Mucosa of descending colon (tissue), 3 donors: ENCODE data around the gene NCBP2L. TPM values are rescaled to one million over a fixed set of nuclear protein-coding genes. Genes with fewer than 3 reads are reported as not detected.

Experiments used
- ATAC-seq: fragments of 200-7000 bp; cut with Tn5 transposase; one replicate; pipeline ENCODE4 v1.9.1; 2020; ENCODE audit warnings: mild to moderate bottlenecking, moderate library complexity
- DNase-seq, 3 donors: peaks; one replicate each; pipeline ENCODE4 v3.0.0-alpha.2; 2020
- H3K36me3 ChIP-seq: fragments of 200-600 bp; one replicate; pipeline ENCODE4 v1.8.0; 2021; ENCODE audit warnings: low read depth, mild to moderate bottlenecking
- H3K4me1 ChIP-seq: fragments of 200-600 bp; one replicate; pipeline ENCODE4 v1.8.0; 2021; ENCODE audit warnings: low read depth, mild to moderate bottlenecking
- H3K4me3 ChIP-seq: fragments of 200-600 bp; one replicate; pipeline ENCODE4 v1.8.0; 2021; ENCODE audit warnings: mild to moderate bottlenecking
- H3K9me3 ChIP-seq: fragments of 200-600 bp; one replicate; pipeline ENCODE4 v1.8.0; 2021; ENCODE audit warnings: mild to moderate bottlenecking
- intact Hi-C, 2 donors: fragments of 100-400 bp; cut with DNase I in 1 of 2; cut with micrococcal nuclease in 1 of 2; formaldehyde crosslinking; loops; one replicate each; pipeline versions ENCODE4 v1.11.0 to v1.11.1; 2022; cut with DNase I, micrococcal nuclease
- total RNA-seq, 3 donors: library from RNA; stranded (reverse); fragmentation: NEBNext Ultra II Directional in 2 of 3; extraction: Animal tissue kit (Norgen Biotek cat#: 25700) in 2 of 3; gene quantifications; one replicate each; pipeline versions ENCODE4 v1.2.1 to v1.2.4, GENCODE V29; 2021 to 2023
- TF ChIP-seq, protein P1 (sequence below): fragments of 200-600 bp; IDR thresholded peaks from one replicate; pipeline ENCODE4 v1.8.0; 2022; ENCODE audit warnings: antibody characterized with exemption, mild to moderate bottlenecking
- donor health status: DM: no; HTN: no; CAD: no; lungs with moderate emphysema.
- donor health status: DM: no; HTN: no; CAD: no.
- donor health status: DM: no; HTN: yes; CAD: no.

The NCBP2L gene
- total RNA-seq, 3 donors from 2014 or later, result not detected

DNA sequence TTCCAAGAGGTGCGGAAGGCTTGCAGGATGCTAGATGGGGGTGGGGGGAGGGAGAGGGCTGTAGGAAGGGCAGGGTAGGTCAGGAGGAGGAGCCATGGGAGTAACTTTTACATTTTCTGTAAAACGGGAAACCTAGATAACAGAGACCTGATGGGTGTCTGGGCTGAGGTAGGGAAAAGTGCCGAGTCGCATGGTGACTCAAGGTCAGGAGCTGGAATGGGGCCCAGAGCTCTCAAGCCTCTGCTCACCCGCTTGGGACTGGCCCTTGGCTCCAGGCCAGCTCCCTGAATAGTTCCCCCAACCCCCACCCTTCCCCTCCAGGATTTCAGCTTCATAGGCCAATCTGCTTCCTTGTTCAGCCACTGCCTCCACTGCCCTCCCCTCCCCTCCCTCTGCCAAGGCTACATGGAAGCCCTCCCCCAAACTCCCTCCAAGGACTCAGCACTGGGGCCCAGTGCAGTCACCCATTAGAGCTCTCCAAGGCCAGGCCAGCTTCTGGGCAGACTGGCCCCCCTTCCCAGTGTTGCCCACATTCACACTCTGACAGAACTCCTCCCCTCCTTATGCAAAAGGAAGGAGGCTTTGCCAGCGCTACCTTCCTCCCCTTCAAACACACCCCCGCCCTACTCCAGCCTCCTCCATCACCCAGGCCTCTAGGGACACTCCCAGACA lies 45.6 kb upstream of the NCBP2L start:
- DNase-seq (peak; percentile 77 to 85 (median 77)), ATAC-seq (peak; percentile 84)
- peaks cover 6% of the 10 kb centered on the region for H3K4me1 ChIP-seq
- H3K36me3 ChIP-seq, result no peaks in the 10 kb centered on the region
- no peaks in the 10 kb centered on the region for H3K9me3 ChIP-seq
- intact Hi-C loops, result no loop called here
- TF ChIP-seq, protein P1, sequence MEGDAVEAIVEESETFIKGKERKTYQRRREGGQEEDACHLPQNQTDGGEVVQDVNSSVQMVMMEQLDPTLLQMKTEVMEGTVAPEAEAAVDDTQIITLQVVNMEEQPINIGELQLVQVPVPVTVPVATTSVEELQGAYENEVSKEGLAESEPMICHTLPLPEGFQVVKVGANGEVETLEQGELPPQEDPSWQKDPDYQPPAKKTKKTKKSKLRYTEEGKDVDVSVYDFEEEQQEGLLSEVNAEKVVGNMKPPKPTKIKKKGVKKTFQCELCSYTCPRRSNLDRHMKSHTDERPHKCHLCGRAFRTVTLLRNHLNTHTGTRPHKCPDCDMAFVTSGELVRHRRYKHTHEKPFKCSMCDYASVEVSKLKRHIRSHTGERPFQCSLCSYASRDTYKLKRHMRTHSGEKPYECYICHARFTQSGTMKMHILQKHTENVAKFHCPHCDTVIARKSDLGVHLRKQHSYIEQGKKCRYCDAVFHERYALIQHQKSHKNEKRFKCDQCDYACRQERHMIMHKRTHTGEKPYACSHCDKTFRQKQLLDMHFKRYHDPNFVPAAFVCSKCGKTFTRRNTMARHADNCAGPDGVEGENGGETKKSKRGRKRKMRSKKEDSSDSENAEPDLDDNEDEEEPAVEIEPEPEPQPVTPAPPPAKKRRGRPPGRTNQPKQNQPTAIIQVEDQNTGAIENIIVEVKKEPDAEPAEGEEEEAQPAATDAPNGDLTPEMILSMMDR, result no peak
- no peak overlapping the region for H3K4me3 ChIP-seq

DNA sequence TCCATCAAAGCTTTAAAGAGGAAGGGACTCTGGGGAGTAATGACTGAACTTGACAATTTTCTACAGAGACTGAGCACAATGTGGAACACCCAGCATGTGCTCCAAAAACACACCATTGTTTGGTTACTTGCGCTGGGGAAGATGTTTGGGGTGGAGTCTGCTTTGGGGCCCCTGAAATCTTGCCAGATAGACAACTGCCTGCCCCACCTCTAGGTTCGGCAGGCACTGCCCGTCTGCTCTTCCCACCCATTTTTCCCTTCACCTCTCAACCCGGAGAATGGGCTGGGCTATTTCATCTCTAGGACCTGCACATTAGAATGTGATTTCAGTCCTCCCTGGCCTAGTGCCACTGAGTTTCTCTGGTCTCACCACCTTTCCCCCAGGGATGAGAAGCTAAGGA lies 43.8 kb upstream of the NCBP2L start:
- no peaks in the 10 kb centered on the region for H3K36me3 ChIP-seq
- TF ChIP-seq, protein P1, result no peak
- peaks cover 4% of the 10 kb centered on the region for H3K4me1 ChIP-seq
- ATAC-seq (no peak), DNase-seq (no peak)
- H3K4me3 ChIP-seq, result no peak overlapping the region
- H3K9me3 ChIP-seq, result no peaks in the 10 kb centered on the region
- intact Hi-C loops, result no loop called here

DNA sequence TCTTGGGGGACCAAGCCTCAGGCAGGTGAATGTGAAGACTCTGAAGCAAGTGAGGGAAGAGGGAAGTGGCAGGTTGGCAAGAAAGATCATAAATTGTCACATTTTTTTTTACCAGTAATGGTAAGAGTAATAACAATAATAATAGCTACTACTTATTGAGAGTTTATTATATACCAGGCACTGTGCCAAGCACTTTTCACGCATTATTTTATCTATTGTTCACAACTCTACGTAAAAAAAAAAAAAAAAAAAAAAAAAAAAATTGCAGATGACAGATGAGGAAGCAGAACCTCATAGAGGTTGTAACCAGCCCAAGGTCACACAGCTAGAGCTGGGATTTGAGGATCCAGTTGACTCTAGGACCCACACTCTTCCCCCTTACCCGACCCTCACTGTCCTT lies 42.9 kb upstream of the NCBP2L start:
- DNase-seq (no peak), ATAC-seq (no peak)
- H3K36me3 ChIP-seq, result no peaks in the 10 kb centered on the region
- H3K4me3 ChIP-seq, result no peak overlapping the region
- no peaks in the 10 kb centered on the region for H3K9me3 ChIP-seq
- TF ChIP-seq, protein P1, result no peak
- peaks cover 4% of the 10 kb centered on the region for H3K4me1 ChIP-seq
- intact Hi-C loops, result no loop called here

DNA sequence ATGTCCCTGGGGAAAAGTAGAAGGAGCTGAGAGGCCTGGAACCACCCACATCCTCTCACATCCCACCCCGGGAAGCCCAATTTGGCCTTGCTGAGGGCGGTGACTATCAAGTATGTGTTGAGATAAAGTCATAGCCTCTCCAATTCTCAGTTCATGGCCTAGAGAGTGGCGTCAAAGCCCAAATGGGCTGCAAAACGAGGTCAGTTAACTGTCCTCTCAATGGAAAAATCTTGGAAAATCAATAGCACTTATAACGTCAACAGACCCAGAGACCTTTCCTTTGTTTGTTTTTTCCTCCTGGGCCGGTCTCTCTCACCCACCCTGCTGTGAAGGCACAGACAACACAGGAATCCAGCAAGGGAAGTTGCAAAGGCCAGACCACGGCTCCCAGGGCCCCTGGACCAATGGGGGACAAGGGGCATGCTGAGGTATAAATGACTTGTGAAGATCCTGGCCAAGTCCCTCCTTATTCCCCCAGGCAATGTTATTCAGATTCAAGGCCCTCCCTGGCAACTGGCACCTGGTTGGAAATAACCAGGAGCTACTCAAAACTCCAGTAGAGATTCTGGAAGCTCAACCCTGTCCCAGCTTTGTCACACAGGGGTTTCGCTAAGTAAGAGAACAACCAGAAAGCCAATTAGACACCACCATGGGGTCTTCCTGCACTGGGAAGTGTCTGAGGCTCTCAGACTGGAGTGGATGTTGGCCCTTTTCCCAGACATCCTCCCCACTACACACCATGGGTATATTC lies 40.6 kb upstream of the NCBP2L start:
- H3K4me1 ChIP-seq, result peaks cover 11% of the 10 kb centered on the region
- no peaks in the 10 kb centered on the region for H3K36me3 ChIP-seq
- ATAC-seq, result no peak
- no peak for DNase-seq
- no peak overlapping the region for H3K4me3 ChIP-seq
- no peaks in the 10 kb centered on the region for H3K9me3 ChIP-seq
- intact Hi-C loops, result no loop called here
- TF ChIP-seq, protein P1, result no peak

DNA sequence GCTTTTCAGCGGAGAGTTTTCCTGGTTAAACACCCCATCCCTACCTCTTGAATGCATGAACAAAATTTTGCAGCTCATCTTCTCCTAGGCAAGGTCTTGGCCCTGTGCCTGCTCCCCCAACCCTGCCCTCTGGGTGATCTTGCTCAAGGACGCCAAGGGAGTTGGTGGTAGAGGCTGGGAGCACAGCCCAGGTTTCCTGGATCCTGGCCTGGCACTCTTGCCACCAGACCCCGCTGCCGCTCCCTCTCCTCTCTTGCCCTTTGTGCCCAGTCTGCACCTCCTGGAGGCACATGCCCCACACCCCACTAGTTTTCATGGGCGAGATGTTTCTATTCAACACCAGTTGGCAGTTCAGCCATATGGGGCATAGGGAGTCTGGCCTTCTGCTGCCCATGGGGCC lies 39.3 kb upstream of the NCBP2L start:
- ATAC-seq, result no peak

More for the DNA sequence above, 39.3 kb upstream of the NCBP2L start:
- no peaks in the 10 kb centered on the region for H3K36me3 ChIP-seq
- DNase-seq, result no peak
- no peaks in the 10 kb centered on the region for H3K9me3 ChIP-seq
- intact Hi-C loops, result no loop called here
- H3K4me3 ChIP-seq, result no peak overlapping the region
- TF ChIP-seq, protein P1, result no peak
- peaks cover 19% of the 10 kb centered on the region for H3K4me1 ChIP-seq
